Naive B cell (primary cell): ENCODE measurements around the gene PLGRKT. TPM values are rescaled to one million over a fixed set of nuclear protein-coding genes. Genes with fewer than 3 reads are reported as not detected.
"Not testable (repeated sequence)": the region's sequence is repeated elsewhere in the genome, so short reads cannot be mapped to it uniquely, and the experiment has no call there.

ENCODE experiments used
- ATAC-seq, 2 donors: fragments of 150-1000 bp; cut with Tn5 transposase; 2 replicates each; pipeline ENCODE4 v1.10.0; 2021; ENCODE audit warnings: low read depth in 2 of 2, mild to moderate bottlenecking in 2 of 2, moderate library complexity in 2 of 2
- DNase-seq: peaks from one replicate; pipeline ENCODE4 v3.0.0; 2022
- H3K27ac Mint-ChIP-seq, 6 donors: one replicate each; pipeline ENCODE4 v1.8.0; 2020 to 2022; ENCODE audit warnings: mild to moderate bottlenecking in 6 of 6, mixed read lengths in 6 of 6, moderate library complexity in 5 of 6, inconsistent platforms in 2 of 6
- H3K27me3 Mint-ChIP-seq, 3 donors: one replicate each; pipeline ENCODE4 v1.8.0; 2021 to 2022; ENCODE audit warnings: mixed read lengths in 3 of 3, mild to moderate bottlenecking in 1 of 3
- H3K36me3 Mint-ChIP-seq, 2 donors: one replicate each; pipeline ENCODE4 v1.8.0; 2020 to 2022; ENCODE audit warnings: mixed read lengths in 2 of 2, inconsistent platforms in 1 of 2, mild to moderate bottlenecking in 1 of 2
- H3K4me1 Mint-ChIP-seq, 3 donors: one replicate each; pipeline ENCODE4 v1.8.0; 2020 to 2022; ENCODE audit warnings: mixed read lengths in 3 of 3, inconsistent platforms in 1 of 3, mild to moderate bottlenecking in 1 of 3, moderate library complexity in 1 of 3
- H3K4me3 Mint-ChIP-seq, 8 donors: one replicate each; pipeline ENCODE4 v1.8.0; 2020 to 2022; ENCODE audit warnings: mild to moderate bottlenecking in 8 of 8, mixed read lengths in 8 of 8, moderate library complexity in 8 of 8, inconsistent platforms in 2 of 8
- H3K9me3 Mint-ChIP-seq, 7 donors: one replicate each; pipeline ENCODE4 v1.8.0; 2020 to 2022; ENCODE audit warnings: mixed read lengths in 7 of 7, mild to moderate bottlenecking in 5 of 7, inconsistent platforms in 2 of 7, moderate library complexity in 1 of 7
- polyA plus RNA-seq, 6 donors: library from polyadenylated mRNA; unstranded; fragments of 300-500 nt; fragmentation: Illumina TruSeq; gene quantifications; one replicate each; pipeline ENCODE4 v1.2.3, GENCODE V29; 2021; ENCODE audit warnings: low read depth in 6 of 6

The PLGRKT gene
- 10 to 100 TPM; 30.3 to 61.6 (median 49.1) TPM for polyA plus RNA-seq

DNA sequence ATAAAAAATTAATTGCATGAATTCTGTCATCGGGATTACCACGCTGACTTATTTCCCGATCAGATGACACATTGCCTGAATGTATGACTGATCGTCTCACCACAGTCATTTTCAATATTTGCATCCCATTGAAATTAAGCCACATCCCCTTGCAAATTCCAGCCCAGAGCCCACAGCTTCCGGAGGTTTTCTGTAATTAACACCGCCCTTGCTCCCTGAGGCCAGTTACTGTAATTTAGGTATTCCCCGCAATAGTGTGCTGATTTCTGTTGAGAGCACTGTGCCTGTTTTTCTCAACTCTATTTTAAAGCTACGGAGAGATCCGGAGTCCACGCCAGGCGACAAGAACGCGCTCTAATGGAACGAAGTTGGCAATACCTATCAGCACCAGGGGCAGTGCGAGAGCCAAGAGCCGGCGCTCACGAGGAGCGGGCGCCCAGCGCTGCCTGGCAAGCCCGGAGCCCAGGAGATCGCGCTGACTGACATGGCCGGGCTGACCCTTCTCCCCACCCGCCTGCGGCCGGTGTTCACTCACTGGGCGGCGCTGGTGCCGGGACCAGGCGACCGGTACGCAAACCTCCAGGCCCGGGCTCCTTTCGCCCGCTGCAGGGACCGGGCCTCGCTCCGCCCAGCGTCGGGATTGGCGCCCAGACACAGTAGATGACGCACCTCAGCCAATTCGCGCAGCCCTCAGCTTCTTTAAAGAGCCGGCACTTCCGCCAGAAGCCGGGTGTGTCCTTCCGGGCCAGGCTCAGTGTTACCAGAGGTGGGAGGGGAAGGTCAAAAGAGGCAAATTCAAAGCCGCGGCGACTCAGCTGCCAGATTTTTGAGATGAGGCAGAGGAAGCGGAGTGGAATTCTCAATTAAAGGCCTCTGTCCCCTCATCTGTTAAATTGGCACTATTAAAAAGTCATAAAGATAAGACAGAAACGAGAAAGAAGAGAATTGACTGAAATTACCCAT lies at the start of gene PLGRKT:
PLGRKT (minus strand) TSS at position 672 of the 963 bp plus-strand sequence. CDS start 5,948 bp downstream, outside the sequence.
- Mint-ChIP-seq H3K9me3 (no peaks in the 10 kb centered on the region), H3K4me3 (peak within 1 kb of the TSS; percentile 85 to 97 (median 96)), H3K36me3 (peaks cover 0 to 8% of the 10 kb centered on the region in 2 donors), H3K27me3 (no peaks in the 10 kb centered on the region), H3K27ac (peak within 1 kb of the TSS; percentile 96 to 99 (median 98)), H3K4me1 (peaks cover 31 to 35% (median 35%) of the 10 kb centered on the region in 3 donors)
- peak; percentile 89 for DNase-seq
- ATAC-seq: peak; percentile 86 to 87

GRCh38 chr9:5486988-5487387 lies 49.3 kb upstream of the PLGRKT start:
- Mint-ChIP-seq H3K9me3 (no peaks in the 10 kb centered on the region), H3K36me3 (no peaks in the 10 kb centered on the region), H3K27ac (no peak overlapping the region), H3K4me3 (no peak overlapping the region), H3K27me3 (peaks cover 0 to 7% (median 0%) of the 10 kb centered on the region in 3 donors), H3K4me1 (peaks cover 2% of the 10 kb centered on the region in 3 donors)
- no peak for DNase-seq
- no peak for ATAC-seq

GRCh38 chr9:5485378-5486085 lies 47.8 kb upstream of the PLGRKT start:
- ATAC-seq: no peak
- Mint-ChIP-seq H3K27me3 (peaks cover 0 to 7% (median 0%) of the 10 kb centered on the region in 3 donors), H3K36me3 (no peaks in the 10 kb centered on the region), H3K27ac (no peak overlapping the region), H3K9me3 (no peaks in the 10 kb centered on the region), H3K4me3 (no peak overlapping the region), H3K4me1 (peaks cover 3 to 9% (median 8%) of the 10 kb centered on the region in 3 donors)
- no peak for DNase-seq

DNA sequence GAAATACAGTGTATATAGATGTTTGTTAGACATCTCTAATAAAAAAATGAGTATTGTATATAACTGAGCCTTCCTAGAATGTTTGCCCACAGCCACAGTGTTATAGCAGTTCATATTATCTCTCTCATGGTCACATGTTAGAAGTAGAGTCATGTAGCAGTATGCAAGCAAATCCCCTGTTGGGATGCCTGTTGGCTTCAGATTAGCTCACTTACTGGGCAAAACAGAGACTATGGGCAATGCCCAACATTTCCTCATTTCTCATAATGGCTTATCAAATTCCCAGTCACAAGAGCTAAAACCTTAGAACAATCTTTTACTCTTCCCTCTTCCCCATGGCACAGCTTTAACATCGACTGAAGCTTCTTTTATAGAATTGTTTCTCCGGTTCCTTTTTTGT lies 45.6 kb upstream of the PLGRKT start:
- DNase-seq: no peak
- H3K27me3 Mint-ChIP-seq: peaks cover 0 to 7% (median 0%) of the 10 kb centered on the region in 3 donors
- ATAC-seq: no peak
- no peak overlapping the region for H3K4me3 Mint-ChIP-seq
- H3K36me3 Mint-ChIP-seq: no peaks in the 10 kb centered on the region
- H3K9me3 Mint-ChIP-seq: no peaks in the 10 kb centered on the region
- no peak overlapping the region for H3K27ac Mint-ChIP-seq
- peaks cover 3 to 9% (median 8%) of the 10 kb centered on the region in 3 donors for H3K4me1 Mint-ChIP-seq

- Mint-ChIP-seq H3K36me3 (no peaks in the 10 kb centered on the region), H3K4me1 (peaks cover 3 to 9% (median 8%) of the 10 kb centered on the region in 3 donors), H3K27ac (peak overlapping the region in 1 of 6 donors; percentile 21), H3K9me3 (no peaks in the 10 kb centered on the region), H3K27me3 (peaks cover 0 to 7% (median 0%) of the 10 kb centered on the region in 3 donors), H3K4me3 (peak overlapping the region in 1 of 8 donors; percentile 26)
- ATAC-seq: no peak
- DNase-seq: no peak
Measured at GRCh38 chr9:5482194-5482593, 44.5 kb upstream of the PLGRKT start.

- no peak for DNase-seq
- no peak for ATAC-seq
- no peak overlapping the region for H3K27ac Mint-ChIP-seq
- H3K4me3 Mint-ChIP-seq: no peak overlapping the region
- peaks cover 3 to 9% (median 8%) of the 10 kb centered on the region in 3 donors for H3K4me1 Mint-ChIP-seq
- peaks cover 0 to 2% (median 1%) of the 10 kb centered on the region in 7 donors for H3K9me3 Mint-ChIP-seq
- peaks cover 0 to 4% (median 0%) of the 10 kb centered on the region in 3 donors for H3K27me3 Mint-ChIP-seq
- no peaks in the 10 kb centered on the region for H3K36me3 Mint-ChIP-seq
Measured at GRCh38 chr9:5481322-5482040, 43.8 kb upstream of the PLGRKT start.

DNA sequence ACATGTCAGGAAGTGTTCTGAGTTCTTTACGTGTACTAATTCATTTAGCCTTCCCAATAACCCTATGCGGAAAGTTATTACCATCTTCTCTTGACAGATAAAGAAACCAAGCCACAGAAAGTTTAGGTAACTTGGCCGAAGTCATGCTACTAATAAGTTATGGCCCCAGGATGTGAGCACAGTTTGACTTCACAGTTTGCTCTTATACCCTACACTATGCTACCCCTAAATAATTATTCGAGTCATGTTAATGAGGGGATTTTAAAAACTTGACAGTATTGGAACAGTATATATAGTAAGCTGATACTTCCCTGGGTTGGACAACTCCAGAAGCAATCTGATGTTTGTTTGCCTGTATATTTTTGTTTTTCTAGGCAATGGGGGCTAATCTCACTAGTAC lies 43.2 kb upstream of the PLGRKT start:
- Mint-ChIP-seq H3K9me3 (peaks cover 0 to 8% (median 6%) of the 10 kb centered on the region in 7 donors), H3K36me3 (no peaks in the 10 kb centered on the region), H3K27me3 (peaks cover 0 to 4% (median 0%) of the 10 kb centered on the region in 3 donors), H3K4me1 (peaks cover 3 to 9% (median 8%) of the 10 kb centered on the region in 3 donors), H3K27ac (no peak overlapping the region), H3K4me3 (no peak overlapping the region)
- ATAC-seq: no peak
- DNase-seq: no peak

- ATAC-seq: no peak
- Mint-ChIP-seq H3K4me3 (no peak overlapping the region), H3K27me3 (peaks cover 0 to 4% (median 0%) of the 10 kb centered on the region in 3 donors), H3K9me3 (peaks cover 0 to 13% (median 7%) of the 10 kb centered on the region in 7 donors), H3K36me3 (no peaks in the 10 kb centered on the region), H3K4me1 (peaks cover 3 to 9% (median 8%) of the 10 kb centered on the region in 3 donors), H3K27ac (no peak overlapping the region)
- no peak for DNase-seq
Measured at GRCh38 chr9:5479994-5480694, 42.4 kb upstream of the PLGRKT start.

GRCh38 chr9:5478206-5478605 lies 40.5 kb upstream of the PLGRKT start:
- no peak overlapping the region for H3K27ac Mint-ChIP-seq
- no peak overlapping the region for H3K4me3 Mint-ChIP-seq
- DNase-seq (no peak), ATAC-seq (no peak)
- peaks cover 0 to under 1% (median 0%) of the 10 kb centered on the region in 3 donors for H3K27me3 Mint-ChIP-seq
- H3K36me3 Mint-ChIP-seq: no peaks in the 10 kb centered on the region
- H3K4me1 Mint-ChIP-seq: peaks cover 3 to 9% (median 8%) of the 10 kb centered on the region in 3 donors
- peaks cover 0 to 13% (median 10%) of the 10 kb centered on the region in 7 donors for H3K9me3 Mint-ChIP-seq

- Mint-ChIP-seq H3K9me3 (peaks cover 0 to 13% (median 10%) of the 10 kb centered on the region in 7 donors), H3K4me3 (peak overlapping the region in 1 of 8 donors; percentile 63)
- DNase-seq, ATAC-seq, H3K36me3 Mint-ChIP-seq, H3K27ac Mint-ChIP-seq, H3K4me1 Mint-ChIP-seq, H3K27me3 Mint-ChIP-seq: not testable (repeated sequence)
Measured at GRCh38 chr9:5475611-5476010, 37.9 kb upstream of the PLGRKT start.

GRCh38 chr9:5470816-5471215 lies 33.1 kb upstream of the PLGRKT start:
- Mint-ChIP-seq H3K27me3 (no peaks in the 10 kb centered on the region), H3K27ac (no peak overlapping the region)
- ATAC-seq: no peak

GRCh38 chr9:5470122-5470521 lies 32.4 kb upstream of the PLGRKT start:
- no peak for DNase-seq
- H3K9me3 Mint-ChIP-seq: peaks cover 0 to 6% (median 3%) of the 10 kb centered on the region in 7 donors
- H3K4me1 Mint-ChIP-seq: peaks cover 0 to 6% (median 0%) of the 10 kb centered on the region in 3 donors
- H3K27me3 Mint-ChIP-seq: no peaks in the 10 kb centered on the region
- H3K4me3 Mint-ChIP-seq: no peak overlapping the region
- H3K27ac Mint-ChIP-seq: no peak overlapping the region
- no peak for ATAC-seq
- H3K36me3 Mint-ChIP-seq: no peaks in the 10 kb centered on the region

More at GRCh38 chr9:5470816-5471215, 33.1 kb upstream of the PLGRKT start:
- H3K4me1 Mint-ChIP-seq: peaks cover 0 to 1% (median 0%) of the 10 kb centered on the region in 3 donors
- H3K36me3 Mint-ChIP-seq: no peaks in the 10 kb centered on the region
- no peak overlapping the region for H3K4me3 Mint-ChIP-seq
- H3K9me3 Mint-ChIP-seq: peaks cover 0 to 5% (median 3%) of the 10 kb centered on the region in 7 donors
- no peak for DNase-seq
